B cell (primary cell): ENCODE measurements around the gene SULT1B1.

Source experiments
- EZH2 ChIP-seq: IDR thresholded peaks from 2 replicates; pipeline ENCODE4 v1.6.1; 2012; ENCODE audit warnings: borderline replicate concordance, low read depth, mild to moderate bottlenecking, moderate library complexity, low read length; ENCODE audit not compliant: insufficient read depth, poor library complexity, severe bottlenecking
- TF ChIP-seq, protein P1 (sequence below): fragments of 200-600 bp; IDR thresholded peaks from one replicate; pipeline ENCODE4 v1.8.0; 2022; ENCODE audit warnings: antibody characterized with exemption, mild to moderate bottlenecking

DNA sequence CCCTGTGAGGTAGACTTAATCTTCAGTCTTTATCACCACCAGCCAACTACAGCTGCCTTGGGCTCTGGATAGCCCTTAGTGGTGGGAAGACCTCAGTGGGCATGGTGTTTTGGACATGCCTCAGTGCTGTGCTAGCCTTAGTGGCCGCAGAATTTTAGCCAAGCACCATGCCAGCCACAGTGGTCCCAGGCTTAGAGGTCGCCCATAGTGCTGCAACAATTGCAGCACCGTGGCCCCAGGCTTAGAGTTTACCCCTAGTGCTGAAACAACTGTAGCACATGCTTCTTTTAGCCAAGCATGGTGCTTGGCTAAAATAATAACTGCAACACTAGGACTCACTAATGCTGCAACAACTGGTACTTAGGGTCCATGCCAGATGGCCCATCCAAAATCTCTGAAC lies 38.9 kb upstream of the SULT1B1 start:
- TF ChIP-seq, protein P1, sequence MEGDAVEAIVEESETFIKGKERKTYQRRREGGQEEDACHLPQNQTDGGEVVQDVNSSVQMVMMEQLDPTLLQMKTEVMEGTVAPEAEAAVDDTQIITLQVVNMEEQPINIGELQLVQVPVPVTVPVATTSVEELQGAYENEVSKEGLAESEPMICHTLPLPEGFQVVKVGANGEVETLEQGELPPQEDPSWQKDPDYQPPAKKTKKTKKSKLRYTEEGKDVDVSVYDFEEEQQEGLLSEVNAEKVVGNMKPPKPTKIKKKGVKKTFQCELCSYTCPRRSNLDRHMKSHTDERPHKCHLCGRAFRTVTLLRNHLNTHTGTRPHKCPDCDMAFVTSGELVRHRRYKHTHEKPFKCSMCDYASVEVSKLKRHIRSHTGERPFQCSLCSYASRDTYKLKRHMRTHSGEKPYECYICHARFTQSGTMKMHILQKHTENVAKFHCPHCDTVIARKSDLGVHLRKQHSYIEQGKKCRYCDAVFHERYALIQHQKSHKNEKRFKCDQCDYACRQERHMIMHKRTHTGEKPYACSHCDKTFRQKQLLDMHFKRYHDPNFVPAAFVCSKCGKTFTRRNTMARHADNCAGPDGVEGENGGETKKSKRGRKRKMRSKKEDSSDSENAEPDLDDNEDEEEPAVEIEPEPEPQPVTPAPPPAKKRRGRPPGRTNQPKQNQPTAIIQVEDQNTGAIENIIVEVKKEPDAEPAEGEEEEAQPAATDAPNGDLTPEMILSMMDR, result no peak
- TF ChIP-seq EZH2, result no peak
